Measurements from ENCODE around the gene GAB2.

GAB2 gene

DNA sequence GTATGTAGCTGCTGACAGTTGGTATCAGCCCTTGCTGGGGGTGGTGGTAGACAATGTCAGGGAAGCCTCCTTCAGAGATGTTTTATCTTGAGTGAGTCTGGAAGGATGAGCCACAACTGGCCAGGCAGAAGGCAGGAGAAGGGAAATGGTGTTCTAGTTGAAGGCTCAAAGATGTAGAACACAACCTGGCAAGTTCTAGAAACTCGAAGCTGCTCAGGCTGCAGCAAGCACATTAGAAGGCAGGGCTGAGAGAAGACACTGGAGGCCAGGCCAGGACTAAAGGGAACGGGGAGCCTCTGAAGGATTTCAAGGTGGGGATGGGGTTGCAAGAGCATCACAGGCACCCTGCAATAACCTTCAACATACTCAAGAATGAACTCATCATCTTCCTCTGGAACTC is 188.5 kb downstream of the GAB2 start (continued):
- TF ChIP-seq, protein P1, sequence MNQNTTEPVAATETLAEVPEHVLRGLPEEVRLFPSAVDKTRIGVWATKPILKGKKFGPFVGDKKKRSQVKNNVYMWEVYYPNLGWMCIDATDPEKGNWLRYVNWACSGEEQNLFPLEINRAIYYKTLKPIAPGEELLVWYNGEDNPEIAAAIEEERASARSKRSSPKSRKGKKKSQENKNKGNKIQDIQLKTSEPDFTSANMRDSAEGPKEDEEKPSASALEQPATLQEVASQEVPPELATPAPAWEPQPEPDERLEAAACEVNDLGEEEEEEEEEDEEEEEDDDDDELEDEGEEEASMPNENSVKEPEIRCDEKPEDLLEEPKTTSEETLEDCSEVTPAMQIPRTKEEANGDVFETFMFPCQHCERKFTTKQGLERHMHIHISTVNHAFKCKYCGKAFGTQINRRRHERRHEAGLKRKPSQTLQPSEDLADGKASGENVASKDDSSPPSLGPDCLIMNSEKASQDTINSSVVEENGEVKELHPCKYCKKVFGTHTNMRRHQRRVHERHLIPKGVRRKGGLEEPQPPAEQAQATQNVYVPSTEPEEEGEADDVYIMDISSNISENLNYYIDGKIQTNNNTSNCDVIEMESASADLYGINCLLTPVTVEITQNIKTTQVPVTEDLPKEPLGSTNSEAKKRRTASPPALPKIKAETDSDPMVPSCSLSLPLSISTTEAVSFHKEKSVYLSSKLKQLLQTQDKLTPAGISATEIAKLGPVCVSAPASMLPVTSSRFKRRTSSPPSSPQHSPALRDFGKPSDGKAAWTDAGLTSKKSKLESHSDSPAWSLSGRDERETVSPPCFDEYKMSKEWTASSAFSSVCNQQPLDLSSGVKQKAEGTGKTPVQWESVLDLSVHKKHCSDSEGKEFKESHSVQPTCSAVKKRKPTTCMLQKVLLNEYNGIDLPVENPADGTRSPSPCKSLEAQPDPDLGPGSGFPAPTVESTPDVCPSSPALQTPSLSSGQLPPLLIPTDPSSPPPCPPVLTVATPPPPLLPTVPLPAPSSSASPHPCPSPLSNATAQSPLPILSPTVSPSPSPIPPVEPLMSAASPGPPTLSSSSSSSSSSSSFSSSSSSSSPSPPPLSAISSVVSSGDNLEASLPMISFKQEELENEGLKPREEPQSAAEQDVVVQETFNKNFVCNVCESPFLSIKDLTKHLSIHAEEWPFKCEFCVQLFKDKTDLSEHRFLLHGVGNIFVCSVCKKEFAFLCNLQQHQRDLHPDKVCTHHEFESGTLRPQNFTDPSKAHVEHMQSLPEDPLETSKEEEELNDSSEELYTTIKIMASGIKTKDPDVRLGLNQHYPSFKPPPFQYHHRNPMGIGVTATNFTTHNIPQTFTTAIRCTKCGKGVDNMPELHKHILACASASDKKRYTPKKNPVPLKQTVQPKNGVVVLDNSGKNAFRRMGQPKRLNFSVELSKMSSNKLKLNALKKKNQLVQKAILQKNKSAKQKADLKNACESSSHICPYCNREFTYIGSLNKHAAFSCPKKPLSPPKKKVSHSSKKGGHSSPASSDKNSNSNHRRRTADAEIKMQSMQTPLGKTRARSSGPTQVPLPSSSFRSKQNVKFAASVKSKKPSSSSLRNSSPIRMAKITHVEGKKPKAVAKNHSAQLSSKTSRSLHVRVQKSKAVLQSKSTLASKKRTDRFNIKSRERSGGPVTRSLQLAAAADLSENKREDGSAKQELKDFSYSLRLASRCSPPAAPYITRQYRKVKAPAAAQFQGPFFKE (tag by site-specific recombination; IDR thresholded peaks at IDR 0.05; ENCODE audit: borderline replicate concordance): no peak
- TF ChIP-seq ZNF777 (tag by site-specific recombination; IDR thresholded peaks at IDR 0.05; ENCODE audit: borderline replicate concordance) (no peak), ZNF639 (tag by site-specific recombination; IDR thresholded peaks at IDR 0.05) (no peak), ZNF423 (tag by site-specific recombination; IDR thresholded peaks at IDR 0.05) (no peak), ZNF354C (tag by site-specific recombination; IDR thresholded peaks at IDR 0.05; ENCODE audit: borderline replicate concordance, low read depth) (no peak), ZNF664 (tag by site-specific recombination; IDR thresholded peaks at IDR 0.05) (no peak), HOXC10 (CRISPR knock-in tag; IDR thresholded peaks at IDR 0.05) (no peak), RBAK (tag by site-specific recombination; IDR thresholded peaks at IDR 0.05) (no peak), ZNF112 (tag by site-specific recombination; IDR thresholded peaks at IDR 0.05) (no peak), ZNF266 (tag by site-specific recombination; IDR thresholded peaks at IDR 0.05; ENCODE audit: low read depth) (no peak), GLI4 (tag by site-specific recombination; IDR thresholded peaks at IDR 0.05) (no peak), ZNF155 (tag by site-specific recombination; IDR thresholded peaks at IDR 0.05) (no peak), OVOL3 (tag by site-specific recombination; IDR thresholded peaks at IDR 0.05) (no peak), ZIC2 (tag by site-specific recombination; IDR thresholded peaks at IDR 0.05) (no peak), ZNF626 (tag by site-specific recombination; IDR thresholded peaks at IDR 0.05) (no peak)

DNA sequence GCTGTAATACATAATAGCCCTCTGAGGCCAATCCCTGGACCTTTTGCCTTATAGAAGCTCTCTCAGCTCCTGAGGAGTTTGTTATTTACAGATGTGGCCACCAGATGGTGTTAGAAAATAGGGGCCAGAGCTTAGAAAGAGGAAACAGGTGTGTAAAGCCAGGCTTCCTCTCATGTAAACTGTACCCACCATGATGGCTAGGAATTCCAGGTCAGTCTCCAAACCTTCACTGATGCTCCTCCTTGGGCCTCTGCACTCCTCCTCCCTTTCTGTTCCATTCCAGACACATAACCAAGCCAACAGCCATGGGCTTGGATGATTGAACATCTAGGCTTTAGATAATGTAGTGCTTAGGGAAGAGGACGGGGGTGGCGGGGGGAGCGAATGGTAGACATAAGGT is 189.2 kb downstream of the GAB2 start:
- Histone ChIP-seq H3K27ac (ENCODE audit: extremely low read depth, low read depth, low read length) (no peak overlapping the region), H3K36me3 (ENCODE audit: control insufficient read depth in 2 of 2, insufficient read depth in 1 of 2, low read length in 2 of 2) (peaks cover 0 to 13% of the 10 kb centered on the region in 2 experiments; a peak in 1 of 3 replicates), H3K4me3 (ENCODE audit: low read depth, low read length) (no peak overlapping the region), H3K4me1 (ENCODE audit: control insufficient read depth, insufficient read depth, low read length) (no peaks in the 10 kb centered on the region), H3K9me3 (ENCODE audit: control insufficient read depth, insufficient read depth, low read depth, low read length) (no peaks in the 10 kb centered on the region)
- CTCF ChIA-PET: interaction anchor here (0.7 to 3.5 kb wide), 21 partner anchors 9 to 416 kb away, joined by 3 to 49 read pairs (median 5); partner anchors contain the start of gene NARS2
- TF ChIP-seq ZNF654 (tag by site-specific recombination; IDR thresholded peaks at IDR 0.05; ENCODE audit: low read depth) (peak; percentile 52), BCL11B (tag by site-specific recombination; IDR thresholded peaks at IDR 0.05; ENCODE audit: low read depth) (no peak), ZNF707 (tag by site-specific recombination; IDR thresholded peaks at IDR 0.05) (no peak), ZEB2 (tag by site-specific recombination; IDR thresholded peaks at IDR 0.05) (no peak), EGR2 (tag by site-specific recombination; IDR thresholded peaks at IDR 0.05; ENCODE audit: low read depth) (no peak), ZNF639 (tag by site-specific recombination; IDR thresholded peaks at IDR 0.05) (no peak), ZFP69B (tag by site-specific recombination; IDR thresholded peaks at IDR 0.05) (no peak), SCRT2 (tag by site-specific recombination; IDR thresholded peaks at IDR 0.05) (peak; percentile 84)
- POLR2A ChIA-PET: interaction anchor here (0.7 kb wide), 1 partner anchor 202 kb away, joined by 3 read pairs; no protein-coding TSS in a partner anchor
